ENCODE measurements around the gene WWC1. TPM values are rescaled to one million over a fixed set of nuclear protein-coding genes. Genes with fewer than 3 reads are reported as not detected.

The WWC1 gene
- total RNA-seq, 2 donors from 2014 or later, result 2.7 to 8.1 TPM

GRCh38 chr5:168317096-168317520 is 25.7 kb downstream of the WWC1 start:
- no peak for TF ChIP-seq CTCF (IDR thresholded peaks at IDR 0.05)
- Histone ChIP-seq H3K4me1 (no peaks in the 10 kb centered on the region), H3K36me3 (no peaks in the 10 kb centered on the region), H3K27ac (no peak overlapping the region), H3K4me3 (no peak overlapping the region), H3K9me3 (no peaks in the 10 kb centered on the region), H3K27me3 (no peaks in the 10 kb centered on the region)
- DNase-seq (ENCODE audit: low spot score), result no peak

GRCh38 chr5:168317521-168318147 is 26.2 kb downstream of the WWC1 start:
- Histone ChIP-seq H3K4me1 (no peaks in the 10 kb centered on the region), H3K9me3 (no peaks in the 10 kb centered on the region), H3K4me3 (no peak overlapping the region), H3K27ac (no peak overlapping the region), H3K27me3 (no peaks in the 10 kb centered on the region), H3K36me3 (no peaks in the 10 kb centered on the region)
- no peak for DNase-seq (ENCODE audit: low spot score)
- no peak for TF ChIP-seq CTCF (IDR thresholded peaks at IDR 0.05)

GRCh38 chr5:168318240-168318639 is 26.8 kb downstream of the WWC1 start:
- no peaks in the 10 kb centered on the region for H3K27me3 ChIP-seq
- H3K4me3 ChIP-seq, result no peak overlapping the region
- no peak for TF ChIP-seq CTCF (IDR thresholded peaks at IDR 0.05)
- no peaks in the 10 kb centered on the region for H3K9me3 ChIP-seq
- no peaks in the 10 kb centered on the region for H3K36me3 ChIP-seq
- H3K4me1 ChIP-seq, result no peaks in the 10 kb centered on the region
- no peak for DNase-seq (ENCODE audit: low spot score)
- no peak overlapping the region for H3K27ac ChIP-seq

- Histone ChIP-seq H3K27ac (no peak overlapping the region), H3K9me3 (no peaks in the 10 kb centered on the region), H3K4me1 (no peaks in the 10 kb centered on the region), H3K4me3 (no peak overlapping the region), H3K27me3 (no peaks in the 10 kb centered on the region), H3K36me3 (no peaks in the 10 kb centered on the region)
- no peak for DNase-seq (ENCODE audit: low spot score)
- no peak for TF ChIP-seq CTCF (IDR thresholded peaks at IDR 0.05)
Observed at GRCh38 chr5:168319774-168320173, 28.3 kb downstream of the WWC1 start.

GRCh38 chr5:168320805-168321204 is 29.4 kb downstream of the WWC1 start:
- DNase-seq (ENCODE audit: low spot score), result no peak
- Histone ChIP-seq H3K4me1 (no peaks in the 10 kb centered on the region), H3K4me3 (no peak overlapping the region), H3K27me3 (no peaks in the 10 kb centered on the region), H3K9me3 (no peaks in the 10 kb centered on the region), H3K36me3 (no peaks in the 10 kb centered on the region), H3K27ac (no peak overlapping the region)
- no peak for TF ChIP-seq CTCF (IDR thresholded peaks at IDR 0.05)

Data from right atrium auricular region (tissue), 2 donors.